PC-9 (cell line): ENCODE measurements around the gene VEZT. TPM values are rescaled to one million over a fixed set of nuclear protein-coding genes. Genes with fewer than 3 reads are reported as not detected.
"Not testable (repeated sequence)": the region's sequence is repeated elsewhere in the genome, so short reads cannot be mapped to it uniquely, and the experiment has no call there.

ENCODE experiments used
- BruUV-seq: library from RNA; stranded (reverse); fragments of 400-500 nt; replicated peaks from 2 replicates; lab custom pipeline; 2021; lab: Mats Ljungman, UMichigan
- CTCF ChIA-PET: fragments of 300-600 bp; sonication (Branson Sonifier 250); formaldehyde crosslinking; loops from one replicate; lab custom pipeline; 2022; ENCODE audit warnings: antibody characterized with exemption; lab: Charles Lee
- POLR2A ChIA-PET: fragments of 300-600 bp; sonication (Branson Sonifier 250); formaldehyde crosslinking; loops from one replicate; lab custom pipeline; 2022; ENCODE audit warnings: antibody characterized with exemption; ENCODE audit not compliant: unreplicated experiment; lab: Charles Lee
- DNase-seq, 2 experiments: peaks; one replicate each; pipeline versions ENCODE4 v3.0.0 to v3.0.0-alpha.2; 2015 to 2022; ENCODE audit warnings: mixed read lengths in 1 of 2
- H2AFZ ChIP-seq: fragments of 200-600 bp; sonication (generic); 2 replicates; pipeline ENCODE4 v1.8.1; 2017; ENCODE audit warnings: antibody characterized with exemption
- H3F3A ChIP-seq: fragments of 200-600 bp; sonication (generic); 2 replicates; pipeline ENCODE4 v1.8.1; 2017; ENCODE audit warnings: antibody characterized with exemption, mild to moderate bottlenecking, low read depth; ENCODE audit not compliant: insufficient read depth
- H3K27ac ChIP-seq: fragments of 200-600 bp; sonication (generic); 2 replicates; pipeline ENCODE4 v1.6.1; 2016; ENCODE audit warnings: mixed run types
- H3K27me3 ChIP-seq: fragments of 200-600 bp; sonication (generic); 2 replicates; pipeline ENCODE4 v1.6.1; 2016; ENCODE audit warnings: low read depth, mixed run types; ENCODE audit not compliant: insufficient read depth
- H3K36me3 ChIP-seq: fragments of 200-600 bp; sonication (generic); 2 replicates; pipeline ENCODE4 v1.6.1; 2016; ENCODE audit warnings: low read depth, mixed run types
- H3K4me1 ChIP-seq: fragments of 200-600 bp; sonication (generic); replicated peaks from 2 replicates; pipeline ENCODE4 v1.6.1; 2016; ENCODE audit warnings: mixed run types; ENCODE audit not compliant: insufficient read depth
- H3K4me2 ChIP-seq: fragments of 200-600 bp; sonication (generic); 2 replicates; pipeline ENCODE4 v1.6.1; 2017; ENCODE audit warnings: mixed run types
- H3K4me3 ChIP-seq: fragments of 200-600 bp; sonication (generic); 2 replicates; pipeline ENCODE4 v1.6.1; 2016; ENCODE audit warnings: mixed run types
- H3K79me2 ChIP-seq: fragments of 200-600 bp; sonication (generic); 2 replicates; pipeline ENCODE4 v1.6.1; 2017; ENCODE audit warnings: low read depth, mixed run types
- H3K9me2 ChIP-seq: fragments of 200-600 bp; sonication (generic); 2 replicates; pipeline ENCODE4 v1.8.1; 2017; ENCODE audit warnings: mild to moderate bottlenecking; ENCODE audit not compliant: insufficient read depth
- H3K9me3 ChIP-seq: fragments of 200-600 bp; sonication (generic); 2 replicates; pipeline ENCODE4 v1.8.1; 2016; ENCODE audit warnings: low read depth; ENCODE audit not compliant: insufficient read depth
- H4K20me1 ChIP-seq: fragments of 200-600 bp; sonication (generic); 2 replicates; pipeline ENCODE4 v1.8.1; 2017; ENCODE audit not compliant: insufficient read depth
- EZH2 ChIP-seq: fragments of 200-600 bp; sonication (generic); IDR thresholded peaks from 2 replicates; pipeline ENCODE4 v1.8.0; 2017; ENCODE audit warnings: antibody characterized with exemption, low read depth
- intact Hi-C: fragments of 100-400 bp; cut with micrococcal nuclease; formaldehyde crosslinking; loops from one replicate; pipeline ENCODE4 v1.10.0; 2022; ENCODE audit not compliant: unreplicated experiment
- total RNA-seq: library from RNA; stranded (reverse); gene quantifications from 2 replicates; pipeline ENCODE4 v1.2.3, GENCODE V29; 2021
- TF ChIP-seq, protein P1 (sequence below): fragments of 200-600 bp; sonication (generic); conservative IDR thresholded peaks from 2 replicates; pipeline ENCODE4 v1.6.1; 2017; ENCODE audit warnings: mixed run types, antibody characterized with exemption, mild to moderate bottlenecking, moderate library complexity

Gene VEZT
- total RNA-seq, 1 experiment from 2014 or later, result 46.8 TPM

DNA sequence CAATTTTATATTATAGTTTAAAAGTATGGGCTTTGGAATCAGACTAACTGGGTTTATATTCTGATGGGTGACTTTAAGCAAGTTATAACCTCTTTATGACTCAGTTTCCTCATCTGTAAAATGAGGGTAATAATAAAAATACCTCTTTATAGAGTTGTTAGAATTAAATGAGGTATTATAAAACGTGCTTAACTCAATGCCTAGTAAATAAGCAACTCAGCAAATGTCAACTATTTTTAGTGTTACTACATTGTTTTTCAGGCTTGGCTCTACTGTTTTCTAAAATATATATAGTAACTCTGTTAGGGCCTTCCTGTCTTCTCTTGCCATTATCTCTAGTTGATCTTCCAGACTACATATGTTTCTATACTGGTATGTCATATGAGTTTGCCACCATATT, 20.5 kb downstream of the VEZT start:
- Histone ChIP-seq H3K9me2 (no peaks in the 10 kb centered on the region), H3K9me3 (no peaks in the 10 kb centered on the region), H3K79me2 (peaks cover 74% of the 10 kb centered on the region), H3K27ac (no peak overlapping the region), H3K4me2 (no peak overlapping the region), H3F3A (0 out of 2 replicates have a peak, but pooled peaks cover 3% of the 10 kb centered on the region), H3K36me3 (0 out of 2 replicates have a peak, but pooled peaks cover 5% of the 10 kb centered on the region), H3K4me1 (no peaks in the 10 kb centered on the region), H4K20me1 (peaks cover 22% of the 10 kb centered on the region), H3K4me3 (no peak overlapping the region), H2AFZ (no peak overlapping the region), H3K27me3 (no peaks in the 10 kb centered on the region)
- POLR2A ChIA-PET, result no interaction called here
- CTCF ChIA-PET, result no interaction called here
- TF ChIP-seq, protein P1, sequence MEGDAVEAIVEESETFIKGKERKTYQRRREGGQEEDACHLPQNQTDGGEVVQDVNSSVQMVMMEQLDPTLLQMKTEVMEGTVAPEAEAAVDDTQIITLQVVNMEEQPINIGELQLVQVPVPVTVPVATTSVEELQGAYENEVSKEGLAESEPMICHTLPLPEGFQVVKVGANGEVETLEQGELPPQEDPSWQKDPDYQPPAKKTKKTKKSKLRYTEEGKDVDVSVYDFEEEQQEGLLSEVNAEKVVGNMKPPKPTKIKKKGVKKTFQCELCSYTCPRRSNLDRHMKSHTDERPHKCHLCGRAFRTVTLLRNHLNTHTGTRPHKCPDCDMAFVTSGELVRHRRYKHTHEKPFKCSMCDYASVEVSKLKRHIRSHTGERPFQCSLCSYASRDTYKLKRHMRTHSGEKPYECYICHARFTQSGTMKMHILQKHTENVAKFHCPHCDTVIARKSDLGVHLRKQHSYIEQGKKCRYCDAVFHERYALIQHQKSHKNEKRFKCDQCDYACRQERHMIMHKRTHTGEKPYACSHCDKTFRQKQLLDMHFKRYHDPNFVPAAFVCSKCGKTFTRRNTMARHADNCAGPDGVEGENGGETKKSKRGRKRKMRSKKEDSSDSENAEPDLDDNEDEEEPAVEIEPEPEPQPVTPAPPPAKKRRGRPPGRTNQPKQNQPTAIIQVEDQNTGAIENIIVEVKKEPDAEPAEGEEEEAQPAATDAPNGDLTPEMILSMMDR, result no peak
- TF ChIP-seq EZH2, result no peak
- DNase-seq, result no peak
- no TSS peak for BruUV-seq
- intact Hi-C loops, result no loop called here

DNA sequence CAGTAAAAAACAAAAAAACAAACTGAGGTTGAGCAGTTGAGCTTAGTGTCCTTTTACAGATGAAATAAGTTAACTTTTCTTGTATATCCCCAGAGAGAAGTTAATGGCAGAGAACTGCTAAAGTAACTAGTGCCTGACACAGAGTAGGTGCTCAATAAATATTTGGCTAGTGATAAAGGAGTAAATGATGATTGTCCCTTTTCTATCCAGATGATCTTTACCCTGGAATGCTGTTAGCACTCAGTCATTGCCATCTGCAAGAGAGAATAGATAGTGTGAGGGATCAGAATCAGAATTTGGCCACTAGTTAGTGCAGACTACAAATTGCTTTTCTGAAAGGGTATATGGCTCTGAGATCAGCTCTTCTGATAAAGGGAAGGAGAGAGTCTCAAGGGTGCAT, 21.6 kb downstream of the VEZT start:
- no peak for TF ChIP-seq EZH2
- TF ChIP-seq, protein P1, result no peak
- intact Hi-C loops, result no loop called here
- no peaks in the 10 kb centered on the region for H3K9me3 ChIP-seq
- no peak overlapping the region for H3K27ac ChIP-seq
- H3K9me2 ChIP-seq, result no peaks in the 10 kb centered on the region
- no peak overlapping the region for H3K4me2 ChIP-seq
- ChIA-PET CTCF (no interaction called here), POLR2A (no interaction called here)
- no peaks in the 10 kb centered on the region for H3K27me3 ChIP-seq
- H3K79me2 ChIP-seq, result peaks cover 74% of the 10 kb centered on the region
- BruUV-seq, result no TSS peak
- 0 out of 2 replicates have a peak, but pooled peaks cover 3% of the 10 kb centered on the region for H3F3A ChIP-seq
- DNase-seq, result no peak
- H3K4me1 ChIP-seq, result no peaks in the 10 kb centered on the region
- no peaks in the 10 kb centered on the region for H3K36me3 ChIP-seq
- no peak overlapping the region for H2AFZ ChIP-seq
- no peak overlapping the region for H3K4me3 ChIP-seq
- peaks cover 22% of the 10 kb centered on the region for H4K20me1 ChIP-seq

DNA sequence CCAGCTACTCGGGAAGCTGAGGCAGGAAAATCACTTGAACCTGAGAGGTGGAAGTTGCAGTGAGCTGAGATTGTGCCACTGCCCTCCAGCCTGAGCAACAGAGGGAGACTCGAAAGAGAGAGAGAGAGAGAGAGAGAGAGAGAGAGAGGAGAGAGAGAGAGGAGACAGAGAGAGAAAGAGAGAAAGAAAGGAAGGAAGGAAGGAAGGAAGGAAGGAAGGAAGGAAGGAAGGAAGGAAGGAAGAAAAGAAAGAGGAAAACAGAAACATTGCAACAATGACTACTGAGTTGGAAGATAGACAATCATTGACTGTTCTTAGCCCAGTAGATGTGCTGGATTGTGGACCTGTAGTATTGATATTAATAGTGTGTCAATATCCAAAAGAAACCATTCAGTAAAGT, 22.2 kb downstream of the VEZT start:
- H3K4me3 ChIP-seq, result not testable (repeated sequence)
- peaks cover 77% of the 10 kb centered on the region for H3K79me2 ChIP-seq
- POLR2A ChIA-PET, result interaction anchor here (0.6 kb wide), 1 partner anchor 288 kb away, joined by 3 read pairs; no protein-coding TSS in a partner anchor

DNA sequence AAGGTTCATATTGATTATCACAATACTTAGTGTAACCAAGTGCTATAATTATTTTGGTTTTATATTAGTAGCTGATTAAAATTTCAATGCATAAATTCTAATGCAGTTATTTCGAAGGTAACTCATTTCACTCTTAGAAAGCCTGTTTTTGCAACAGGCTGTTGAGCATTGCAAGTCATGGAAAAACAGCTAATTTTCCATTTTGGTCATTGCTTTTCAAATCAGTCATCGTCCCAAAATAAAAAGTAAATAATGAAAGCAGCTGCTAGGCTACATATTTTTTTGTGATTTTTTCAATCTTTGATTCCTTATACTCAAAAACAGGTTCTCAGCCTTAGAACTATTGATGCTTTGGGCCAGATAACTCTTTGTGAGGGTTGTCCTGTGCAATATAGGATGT, 22.9 kb downstream of the VEZT start:
- Histone ChIP-seq H3K4me3 (no peak overlapping the region), H3K36me3 (peaks cover 5% of the 10 kb centered on the region; the same call in 1 of the 2 replicates), H3K9me2 (no peaks in the 10 kb centered on the region), H3K4me1 (no peaks in the 10 kb centered on the region), H2AFZ (no peak overlapping the region), H4K20me1 (peaks cover 26% of the 10 kb centered on the region), H3K9me3 (no peaks in the 10 kb centered on the region), H3K27me3 (no peaks in the 10 kb centered on the region), H3K27ac (no peak overlapping the region), H3K4me2 (no peak overlapping the region), H3K79me2 (peaks cover 84% of the 10 kb centered on the region), H3F3A (peaks cover 4% of the 10 kb centered on the region; the same call in 1 of the 2 replicates)
- CTCF ChIA-PET, result interaction anchor here (0.5 kb wide), 1 partner anchor 176 kb away, joined by 6 read pairs; no protein-coding TSS in a partner anchor
- TF ChIP-seq EZH2, result no peak
- TF ChIP-seq, protein P1, result no peak
- no TSS peak for BruUV-seq
- POLR2A ChIA-PET, result no interaction called here
- no peak for DNase-seq
- intact Hi-C loops, result no loop called here

More for the DNA sequence above, 22.2 kb downstream of the VEZT start:
- H3F3A ChIP-seq, intact Hi-C loops, H3K27ac ChIP-seq, H3K9me3 ChIP-seq, DNase-seq, H2AFZ ChIP-seq, H3K36me3 ChIP-seq, H3K27me3 ChIP-seq, BruUV-seq, CTCF ChIA-PET, H3K4me1 ChIP-seq, H3K4me2 ChIP-seq, H3K9me2 ChIP-seq: not testable (repeated sequence)
- H4K20me1 ChIP-seq, result peaks cover 22% of the 10 kb centered on the region

DNA sequence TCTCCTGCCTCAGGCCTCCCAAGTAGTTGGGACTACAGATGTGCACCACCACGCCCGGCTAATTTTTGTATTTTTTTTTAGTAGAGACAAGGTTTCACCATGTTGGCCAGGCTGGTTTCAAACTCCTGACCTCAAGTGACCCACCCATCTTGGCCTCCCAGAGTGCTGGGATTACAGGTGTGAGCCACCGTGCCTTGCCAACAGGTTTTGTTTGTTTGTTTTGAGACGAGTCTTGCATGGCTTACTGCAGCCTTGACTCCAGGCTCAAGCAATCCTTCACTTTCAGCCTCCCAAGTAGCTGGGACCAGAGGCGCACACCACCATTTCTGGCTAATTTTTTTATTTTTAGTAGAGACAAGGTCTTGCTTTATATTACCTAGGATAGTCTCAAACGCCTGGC, 23.5 kb downstream of the VEZT start:
- H2AFZ ChIP-seq, POLR2A ChIA-PET, H3K4me3 ChIP-seq, BruUV-seq, H3K9me2 ChIP-seq, H3K36me3 ChIP-seq, intact Hi-C loops, H3K27me3 ChIP-seq, H3K27ac ChIP-seq, CTCF ChIA-PET, H3K4me2 ChIP-seq, H3K4me1 ChIP-seq, H3F3A ChIP-seq, H3K9me3 ChIP-seq, DNase-seq: not testable (repeated sequence)
- peaks cover 87% of the 10 kb centered on the region for H3K79me2 ChIP-seq
- H4K20me1 ChIP-seq, result peaks cover 26% of the 10 kb centered on the region
